SKM-1 (cell line): ENCODE data around the gene LRRC57.
"Not testable (repeated sequence)": the region's sequence is repeated elsewhere in the genome, so short reads cannot be mapped to it uniquely, and the experiment has no call there.

Source experiments
- DNase-seq: peaks from one replicate; lab custom pipeline; 2025; ENCODE audit not compliant: unreplicated experiment; lab: John Stamatoyannopoulos, UW

Gene LRRC57

DNA sequence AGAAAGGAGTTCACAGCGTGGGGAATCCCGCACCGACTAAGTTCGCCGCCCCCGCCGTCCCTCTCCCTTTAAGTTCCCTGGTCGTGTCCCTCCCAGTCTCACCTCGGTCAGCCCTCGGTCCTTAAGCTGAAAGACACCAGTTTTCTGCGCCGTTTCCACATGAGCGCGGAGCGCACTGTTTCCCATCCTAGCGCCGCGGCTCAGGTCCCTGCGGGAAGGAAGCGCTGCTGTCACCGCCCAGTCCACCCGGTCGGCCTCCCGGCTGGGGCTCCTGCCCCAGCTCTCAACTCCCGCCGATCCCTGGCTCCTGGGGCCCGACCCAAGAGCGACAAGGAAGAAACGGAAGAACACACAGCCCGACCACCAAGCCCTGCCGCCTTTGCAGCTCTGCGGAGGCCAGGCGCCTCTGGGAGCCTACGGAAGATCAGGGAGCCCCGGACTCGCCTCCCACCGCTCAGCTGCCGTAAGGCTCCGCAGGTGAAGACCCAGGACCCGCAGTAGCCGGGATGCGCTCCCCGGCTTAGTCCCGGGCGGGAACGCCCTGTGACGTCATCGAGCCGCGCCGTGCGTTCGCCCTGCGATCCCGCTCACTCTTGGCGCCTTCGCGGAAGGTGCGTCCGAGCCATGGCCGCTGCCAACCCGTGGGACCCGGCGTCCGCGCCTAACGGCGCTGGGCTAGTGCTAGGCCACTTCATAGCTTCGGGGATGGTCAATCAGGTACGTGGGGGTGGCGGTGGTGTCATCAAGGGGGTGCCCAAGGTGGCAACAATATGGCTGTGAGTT, at the start of gene LRRC57, which contains the start of gene HAUS2:
TSS of gene LRRC57 (minus strand) at position 545 of the 783 bp plus-strand sequence. CDS start at position 186, 359 bp downstream.
TSS of gene HAUS2 (plus strand) at position 590 of the 783 bp plus-strand sequence. CDS start at position 625, 35 bp downstream.
- DNase-seq: peak; percentile 62

DNA sequence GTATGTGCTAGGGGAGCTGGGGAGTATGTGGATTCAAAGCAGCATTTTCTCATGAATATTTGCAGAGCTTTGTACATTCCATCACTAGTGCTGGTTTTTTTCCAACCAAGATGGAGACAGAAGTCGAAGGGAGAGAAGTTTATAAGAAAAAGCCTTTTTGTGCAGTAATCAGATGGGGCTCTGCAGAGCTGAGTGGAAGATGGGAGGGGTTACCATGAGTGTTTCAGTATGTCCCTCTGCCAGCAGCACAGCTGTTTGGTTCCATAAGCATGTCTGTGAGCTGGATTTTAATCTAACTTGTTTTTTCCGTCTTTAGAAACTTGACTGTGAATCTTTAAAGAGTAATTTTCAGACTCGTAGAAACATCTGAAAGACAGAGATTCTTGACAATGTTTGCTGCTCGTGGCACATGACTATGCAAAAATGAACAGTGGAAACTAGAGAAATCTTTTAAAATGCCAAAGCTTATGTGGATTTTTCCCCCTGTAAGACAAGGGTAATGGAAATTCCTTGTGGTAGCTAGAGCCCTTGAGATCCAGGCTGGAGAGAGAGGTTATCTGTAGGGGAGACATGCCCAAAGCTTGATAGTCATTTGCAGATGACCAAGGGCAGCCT, 47.1 kb upstream of the LRRC57 start:
- no peak for DNase-seq

GRCh38 chr15:42594095-42594494, 45.5 kb upstream of the LRRC57 start:
- no peak for DNase-seq

- no peak for DNase-seq
Observed at GRCh38 chr15:42593143-42593542, 44.5 kb upstream of the LRRC57 start.

DNA sequence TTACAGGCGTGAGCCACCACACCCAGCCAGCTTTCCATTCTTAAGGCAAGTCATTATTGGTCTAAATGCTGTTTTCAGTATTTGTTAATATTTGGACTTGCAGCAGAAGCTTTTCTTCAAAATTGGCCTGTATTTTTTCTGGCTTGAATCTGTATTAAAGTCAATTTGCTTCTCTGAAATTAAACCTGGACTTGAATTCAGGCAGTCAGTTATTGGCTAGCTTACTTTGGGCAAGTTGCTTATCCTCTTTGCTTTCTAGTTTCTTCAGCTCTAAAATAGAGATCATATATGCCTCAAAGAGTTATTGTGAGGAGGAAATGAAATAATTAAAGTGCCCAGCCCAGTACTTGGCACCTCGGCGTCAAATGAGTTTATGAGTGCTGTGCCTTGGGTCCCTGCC, 44.1 kb upstream of the LRRC57 start:
- no peak for DNase-seq

DNA sequence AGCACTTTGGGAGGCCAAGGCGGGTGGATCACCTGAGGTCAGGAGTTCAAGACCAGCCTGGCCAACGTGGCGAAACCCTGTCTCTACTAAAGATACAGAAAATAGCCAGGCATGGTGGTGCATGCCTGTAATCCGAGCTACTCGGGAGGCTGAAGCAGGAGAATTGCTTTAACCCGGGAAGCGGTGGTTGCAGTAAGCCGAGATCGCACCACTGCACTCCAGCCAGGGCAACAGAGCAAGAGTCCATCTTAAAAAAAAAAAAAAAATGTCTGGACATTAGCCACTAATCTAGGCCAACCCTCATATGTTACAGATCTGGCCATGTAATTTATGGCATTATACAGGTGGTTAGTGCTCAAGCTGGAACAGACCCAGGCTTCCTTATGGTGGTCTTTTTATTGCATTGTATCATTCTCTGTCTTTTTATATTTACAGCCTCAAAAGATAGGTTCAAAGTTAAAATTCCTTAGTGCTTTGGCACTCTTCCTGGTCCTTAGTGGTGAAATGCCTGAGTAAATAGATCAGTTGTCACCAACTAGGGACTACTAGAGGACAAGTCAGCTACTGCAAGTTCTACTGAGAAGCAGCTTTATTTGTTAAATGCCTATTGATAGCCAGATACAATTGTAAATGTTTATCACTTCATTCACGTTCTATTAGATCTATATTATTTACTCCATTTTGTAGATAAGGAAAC, 42.8 kb upstream of the LRRC57 start:
- DNase-seq: peak; percentile 21

DNA sequence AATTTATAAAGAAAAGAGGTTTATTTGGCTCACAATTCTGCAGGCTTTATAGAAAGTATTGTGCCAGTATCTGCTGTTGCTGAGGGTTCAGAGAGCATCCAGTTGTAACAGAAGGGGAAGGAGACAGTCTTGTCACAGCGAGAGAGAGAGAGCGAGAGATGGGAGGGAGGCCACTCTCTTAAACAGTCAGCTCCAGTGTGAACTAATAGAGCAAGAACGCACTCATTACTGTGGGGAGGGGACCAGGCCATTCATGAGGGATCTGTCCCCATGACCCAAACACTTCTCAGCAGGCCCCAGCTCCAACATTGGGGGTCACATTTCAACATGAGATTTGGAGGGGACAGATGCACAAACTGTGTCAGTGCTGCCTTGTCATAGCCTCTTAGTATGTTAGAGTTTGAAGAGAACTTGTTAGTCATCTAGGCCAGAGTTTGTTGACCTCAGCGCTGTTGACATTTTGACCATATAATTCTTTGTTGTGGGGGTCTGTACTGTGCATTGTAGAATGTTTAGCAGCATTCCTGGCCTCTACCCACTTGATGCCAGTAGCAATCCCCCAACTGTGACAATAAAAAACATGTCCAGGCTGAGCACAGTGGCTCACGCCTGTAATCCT, 42.1 kb upstream of the LRRC57 start:
- no peak for DNase-seq

GRCh38 chr15:42584031-42584765, 35.6 kb upstream of the LRRC57 start:
- DNase-seq: no peak

GRCh38 chr15:42582569-42583375, 34.2 kb upstream of the LRRC57 start:
- no peak for DNase-seq

GRCh38 chr15:42581272-42581730, 32.7 kb upstream of the LRRC57 start:
- peak; percentile 76 for DNase-seq

DNA sequence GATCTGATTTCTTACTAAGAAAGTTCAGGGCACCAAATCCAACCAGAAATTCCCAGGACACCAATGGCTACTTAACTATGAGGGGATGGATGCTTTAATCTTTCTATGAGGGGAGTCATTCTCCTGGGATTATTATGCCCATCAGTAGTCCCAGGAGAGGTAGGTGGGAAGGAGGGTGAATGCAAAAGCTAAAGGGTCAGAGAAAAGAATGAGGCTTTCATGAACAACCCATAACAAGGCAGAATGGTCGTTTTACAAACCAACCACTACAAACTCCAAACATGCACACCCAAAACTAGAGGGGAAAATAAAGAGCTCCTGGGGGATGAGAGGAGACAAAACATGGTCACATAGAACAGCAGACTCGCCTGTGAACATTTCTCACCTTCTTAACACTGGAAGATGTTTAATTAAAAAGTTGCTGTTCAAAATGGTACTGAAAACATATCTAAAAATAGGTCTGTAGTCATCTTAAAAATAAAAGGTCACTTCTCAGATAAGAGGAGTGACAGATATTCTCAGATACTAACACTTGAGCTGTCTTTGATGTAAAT, 30.5 kb upstream of the LRRC57 start:
- DNase-seq: no peak

- DNase-seq: no peak
Observed at GRCh38 chr15:42577514-42578031, 29.0 kb upstream of the LRRC57 start.

DNA sequence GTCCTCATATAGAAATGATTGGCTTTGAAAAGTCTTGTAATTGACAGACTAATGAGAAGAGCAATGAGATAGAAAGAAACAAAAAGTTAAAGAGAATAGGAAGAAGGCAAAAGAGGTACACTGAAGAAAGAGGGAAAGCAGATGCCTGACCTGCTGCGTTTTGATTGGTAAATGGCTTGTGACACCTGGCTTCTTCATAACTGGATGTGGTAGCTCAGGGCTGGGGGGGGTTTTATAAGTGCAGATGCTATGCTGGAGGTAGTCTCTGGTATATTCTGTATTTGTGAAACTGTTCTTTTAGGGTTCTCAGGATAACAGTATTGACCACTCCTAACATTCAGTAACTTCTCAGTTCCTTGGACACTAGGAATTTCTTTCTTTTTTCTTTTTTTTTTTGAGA, 28.2 kb upstream of the LRRC57 start:
- DNase-seq: no peak

DNA sequence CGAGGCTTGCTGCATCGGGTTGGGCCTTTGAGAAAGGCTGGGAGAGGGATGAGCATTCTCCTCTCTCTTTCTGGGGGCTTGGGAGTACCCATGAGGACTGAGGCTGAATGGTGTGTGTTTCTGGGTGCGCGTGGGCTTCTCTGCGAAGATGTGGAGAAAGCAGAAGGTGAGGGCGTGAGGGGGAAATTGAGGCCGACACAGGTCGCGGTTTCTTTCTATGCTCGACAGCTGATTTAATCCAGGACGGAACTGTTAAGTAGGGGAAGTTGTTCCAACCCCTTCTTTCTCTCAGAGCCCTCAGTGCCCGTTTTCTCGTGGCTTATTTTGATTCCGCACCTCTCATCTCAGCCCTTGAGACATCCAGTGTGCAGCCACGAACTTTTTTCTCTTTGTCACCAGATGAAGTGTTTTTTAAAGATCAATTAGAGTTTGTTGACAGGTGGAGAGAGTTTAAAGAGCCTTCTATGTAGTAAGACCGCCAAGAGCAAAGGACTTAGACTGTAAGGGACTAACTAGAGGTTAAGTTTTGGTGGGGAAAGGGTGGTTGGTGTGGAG, 27.5 kb upstream of the LRRC57 start:
- DNase-seq: no peak

GRCh38 chr15:42575188-42576039, 26.8 kb upstream of the LRRC57 start, which contains the start of gene STARD9:
TSS of gene STARD9 (plus strand) at chr15:42575606. CDS start at chr15:42575716, 110 bp downstream.
- DNase-seq: peak; percentile 95

DNA sequence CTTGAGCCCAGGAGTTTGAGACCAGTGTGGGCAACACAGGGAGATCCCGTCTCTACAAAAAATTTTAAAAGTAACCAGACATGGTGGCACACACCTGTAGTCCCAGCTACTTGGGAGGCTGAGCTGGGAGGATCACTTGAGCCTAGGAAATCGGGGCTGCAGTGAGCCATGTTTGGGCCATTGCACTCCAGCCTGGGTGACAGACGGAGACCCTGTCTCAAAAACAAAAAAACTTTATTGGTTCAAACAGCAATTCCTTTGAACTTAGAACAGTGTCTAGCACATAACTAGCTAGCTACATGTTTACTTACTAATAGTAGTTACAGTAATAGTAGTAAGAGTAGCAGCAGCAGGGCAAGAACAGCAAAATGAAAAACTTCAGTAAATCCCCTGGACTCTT, 10.1 kb upstream of the LRRC57 start:
- DNase-seq: no peak

GRCh38 chr15:42556550-42557207, 8.1 kb upstream of the LRRC57 start:
- DNase-seq: not testable (repeated sequence)
